HL-60 (cell line): Measurements from ENCODE around the gene STON1.

ENCODE experiments used
- POLR2AphosphoS5 ChIP-seq: IDR thresholded peaks from 2 replicates; pipeline ENCODE4 v1.6.1; 2012; ENCODE audit warnings: low read depth
- SPI1 ChIP-seq: IDR thresholded peaks from 2 replicates; pipeline ENCODE4 v1.6.1; 2012; ENCODE audit warnings: low read depth, mild to moderate bottlenecking, borderline replicate concordance
- TF ChIP-seq, protein P1 (sequence below): IDR thresholded peaks from one replicate; pipeline ENCODE4 v1.5.1; 2011; ENCODE audit warnings: low read length, control low read depth, inconsistent platforms; ENCODE audit not compliant: insufficient read depth

DNA sequence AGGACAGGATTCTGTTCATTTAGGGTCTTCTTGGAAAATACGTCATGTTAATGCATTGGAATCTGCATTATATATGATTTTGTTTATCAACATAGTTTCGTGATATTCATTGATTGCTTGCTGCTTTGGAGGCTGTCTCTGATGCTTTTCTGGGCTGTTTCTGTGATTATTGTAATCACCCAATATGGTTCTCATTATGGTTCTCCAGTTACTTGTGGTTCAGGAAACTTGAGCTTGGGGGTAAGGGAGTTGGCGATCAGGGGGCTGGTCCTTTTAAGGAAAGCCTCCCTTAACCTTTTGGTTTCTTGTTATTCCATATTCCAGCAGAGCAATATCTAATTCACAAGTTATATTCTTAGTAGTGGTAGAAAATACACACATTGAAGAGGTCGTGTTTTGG, 17.4 kb upstream of the STON1 start:
- TF ChIP-seq, protein P1, sequence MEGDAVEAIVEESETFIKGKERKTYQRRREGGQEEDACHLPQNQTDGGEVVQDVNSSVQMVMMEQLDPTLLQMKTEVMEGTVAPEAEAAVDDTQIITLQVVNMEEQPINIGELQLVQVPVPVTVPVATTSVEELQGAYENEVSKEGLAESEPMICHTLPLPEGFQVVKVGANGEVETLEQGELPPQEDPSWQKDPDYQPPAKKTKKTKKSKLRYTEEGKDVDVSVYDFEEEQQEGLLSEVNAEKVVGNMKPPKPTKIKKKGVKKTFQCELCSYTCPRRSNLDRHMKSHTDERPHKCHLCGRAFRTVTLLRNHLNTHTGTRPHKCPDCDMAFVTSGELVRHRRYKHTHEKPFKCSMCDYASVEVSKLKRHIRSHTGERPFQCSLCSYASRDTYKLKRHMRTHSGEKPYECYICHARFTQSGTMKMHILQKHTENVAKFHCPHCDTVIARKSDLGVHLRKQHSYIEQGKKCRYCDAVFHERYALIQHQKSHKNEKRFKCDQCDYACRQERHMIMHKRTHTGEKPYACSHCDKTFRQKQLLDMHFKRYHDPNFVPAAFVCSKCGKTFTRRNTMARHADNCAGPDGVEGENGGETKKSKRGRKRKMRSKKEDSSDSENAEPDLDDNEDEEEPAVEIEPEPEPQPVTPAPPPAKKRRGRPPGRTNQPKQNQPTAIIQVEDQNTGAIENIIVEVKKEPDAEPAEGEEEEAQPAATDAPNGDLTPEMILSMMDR, result no peak
- TF ChIP-seq SPI1 (no peak), POLR2AphosphoS5 (no peak)
